ENCODE results near the gene STX10.
"Not testable (repeated sequence)": the region's sequence is repeated elsewhere in the genome, so short reads cannot be mapped to it uniquely, and the experiment has no call there.

The STX10 gene, protein sequence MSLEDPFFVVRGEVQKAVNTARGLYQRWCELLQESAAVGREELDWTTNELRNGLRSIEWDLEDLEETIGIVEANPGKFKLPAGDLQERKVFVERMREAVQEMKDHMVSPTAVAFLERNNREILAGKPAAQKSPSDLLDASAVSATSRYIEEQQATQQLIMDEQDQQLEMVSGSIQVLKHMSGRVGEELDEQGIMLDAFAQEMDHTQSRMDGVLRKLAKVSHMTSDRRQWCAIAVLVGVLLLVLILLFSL

DNA sequence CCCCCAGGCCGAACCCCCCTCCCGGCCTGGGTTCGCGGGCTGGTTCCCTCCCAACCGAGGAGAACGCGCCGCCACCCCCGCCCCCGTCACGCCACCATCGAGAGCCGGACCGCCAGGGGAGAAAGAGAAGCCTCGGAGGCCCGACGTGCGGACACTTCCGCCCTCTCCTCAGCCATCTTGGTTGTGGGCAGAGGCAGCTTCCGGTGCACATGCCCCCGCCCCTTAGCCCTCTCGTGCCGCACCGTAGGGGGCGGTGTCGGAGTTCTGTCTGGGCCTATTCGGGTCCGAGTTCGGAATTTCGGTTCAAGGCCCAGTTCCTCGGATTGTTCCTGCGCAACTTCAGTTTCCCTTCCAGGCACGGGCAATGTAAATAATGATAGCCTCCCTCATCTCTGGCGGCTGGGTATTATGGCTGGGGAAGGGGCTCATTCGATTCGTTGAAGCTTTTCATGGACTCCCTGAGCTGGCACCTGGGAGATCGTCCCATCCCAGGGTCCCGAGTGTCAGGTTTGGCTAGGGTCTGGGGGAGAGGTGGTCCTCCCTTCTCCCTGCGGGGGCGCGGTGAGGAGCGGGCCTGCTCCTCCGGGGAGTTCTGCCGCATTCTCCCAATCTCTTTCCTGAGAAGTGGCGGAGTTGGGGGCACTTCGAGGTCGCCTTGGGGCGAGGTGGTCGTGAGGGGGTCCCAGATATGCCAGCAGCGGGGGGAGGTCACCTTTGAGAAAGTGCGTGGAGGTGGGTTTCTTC lies at the start of gene STX10, which contains the start of gene IER2:
Gene STX10 (minus strand): TSS at position 189 of the 744 bp plus-strand sequence. CDS start 202 bp downstream, outside the sequence.
Gene IER2 (plus strand): TSS at position 225 of the 744 bp plus-strand sequence. CDS start 2,776 bp downstream, outside the sequence.
- DNase-seq = peak; percentile 95

DNA sequence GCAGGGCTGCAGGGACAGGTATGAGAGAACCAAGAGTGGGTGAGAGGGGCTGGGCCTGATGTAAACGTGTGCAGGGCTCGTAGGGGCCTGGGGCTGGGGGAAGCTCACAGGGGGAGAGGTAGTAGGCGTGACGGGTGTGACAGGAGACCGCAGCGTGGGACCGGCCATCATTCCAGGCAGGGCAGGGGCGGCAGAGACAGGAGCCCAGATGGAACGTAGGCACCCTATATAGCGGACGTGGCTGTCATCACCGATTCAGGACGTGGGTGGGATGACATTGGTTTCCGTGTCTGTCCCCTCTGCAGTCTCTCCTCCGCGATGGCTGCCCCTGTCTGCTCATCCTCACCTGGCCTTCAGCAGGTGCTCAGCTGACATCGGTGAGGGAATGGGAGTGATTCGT lies 48.5 kb upstream of the STX10 start:
- DNase-seq = no peak

DNA sequence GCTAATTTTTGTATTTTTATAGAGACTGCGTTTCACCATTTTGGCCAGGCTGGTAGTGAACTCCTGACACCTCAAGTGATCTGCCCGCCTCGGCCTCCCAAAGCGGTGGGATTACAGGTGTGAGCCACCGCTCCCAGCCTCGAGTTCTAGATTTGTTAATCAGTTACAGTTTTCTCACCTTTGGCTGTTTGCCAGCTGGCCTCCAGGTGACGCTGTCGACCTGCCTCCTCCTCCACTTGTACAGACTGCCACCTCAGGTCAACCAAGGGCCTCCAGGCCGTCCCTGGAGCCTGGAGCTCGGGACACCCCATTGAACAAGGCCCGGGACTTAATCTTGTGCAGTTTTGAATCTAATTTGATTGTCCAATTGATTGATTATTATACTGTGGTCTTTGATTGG lies 45.5 kb upstream of the STX10 start:
- no peak for DNase-seq

DNA sequence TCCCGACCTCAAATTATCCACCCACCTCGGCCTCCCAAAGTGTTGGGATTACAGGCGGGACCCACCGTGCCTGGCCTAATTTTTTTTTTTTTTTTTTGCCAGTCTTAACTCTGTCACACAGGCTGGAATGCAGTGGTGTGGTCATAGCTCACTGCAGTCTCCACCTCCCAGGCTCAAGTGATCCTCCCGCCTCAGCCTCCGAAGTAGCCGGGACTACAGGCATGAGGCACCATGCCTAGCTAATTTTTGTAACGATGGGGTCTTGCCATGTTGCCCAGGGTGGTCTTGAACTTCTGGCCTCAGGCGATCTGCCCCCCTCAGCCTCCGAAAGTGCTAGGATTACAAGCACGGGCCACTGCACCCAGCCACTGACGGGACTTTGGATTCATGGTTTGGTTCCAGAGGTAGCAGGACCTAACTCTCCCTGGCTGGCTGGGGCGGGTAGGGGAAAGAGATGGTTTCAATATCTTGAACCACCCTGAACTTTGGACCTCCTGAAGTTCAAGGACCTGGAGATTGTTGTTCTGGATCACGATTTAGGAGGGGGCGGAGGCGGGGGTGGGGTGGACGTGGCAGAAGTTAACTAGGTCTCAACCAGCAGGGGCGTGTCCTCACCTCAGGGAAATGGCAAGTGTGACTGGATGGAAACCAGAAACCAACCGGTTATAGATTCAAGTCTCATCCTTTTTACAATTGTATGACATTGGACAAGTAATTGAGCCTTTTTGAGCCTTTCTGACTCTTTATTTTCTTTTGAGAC lies 40.8 kb upstream of the STX10 start:
- DNase-seq = no peak

DNA sequence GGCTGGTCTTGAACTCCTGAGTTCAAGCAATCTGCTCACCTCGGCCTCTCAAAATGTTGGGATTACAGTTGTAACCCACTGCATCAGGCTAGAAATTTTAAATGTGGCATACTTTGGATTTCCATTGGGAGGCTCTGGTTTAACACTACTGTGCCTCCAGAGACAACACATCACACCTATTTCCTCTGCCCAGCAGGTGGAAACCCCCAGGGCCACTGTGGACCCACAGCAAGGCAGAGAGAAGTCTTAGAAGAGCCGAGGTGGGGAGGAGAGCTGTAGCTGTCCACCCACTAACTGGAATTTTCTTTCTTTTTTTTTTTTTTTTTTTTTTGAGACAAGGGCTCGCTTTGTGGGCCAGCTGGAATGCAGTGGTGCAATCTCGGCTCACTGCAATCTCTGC lies 39.4 kb upstream of the STX10 start:
- DNase-seq = no peak

DNA sequence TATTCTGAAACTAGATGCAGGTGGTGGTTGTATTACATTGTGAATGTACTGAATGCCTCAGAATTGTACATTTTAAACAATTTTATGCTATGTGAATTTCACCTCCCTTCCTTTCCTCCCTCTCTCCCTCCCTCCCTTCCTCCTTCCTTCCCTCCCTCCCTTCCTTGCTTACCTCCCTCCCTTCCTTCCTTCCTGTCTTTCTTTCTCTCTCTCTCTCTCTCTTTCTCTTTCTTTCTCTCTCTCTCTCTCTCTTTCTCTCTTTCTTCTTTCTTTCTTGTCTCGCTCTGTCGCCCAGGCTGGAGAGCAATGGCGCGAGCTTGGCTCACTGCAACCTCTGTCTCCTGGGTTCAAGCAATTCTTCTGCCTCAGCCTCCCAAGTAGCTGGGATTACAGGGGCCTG lies 37.2 kb upstream of the STX10 start:
- no peak for DNase-seq

DNA sequence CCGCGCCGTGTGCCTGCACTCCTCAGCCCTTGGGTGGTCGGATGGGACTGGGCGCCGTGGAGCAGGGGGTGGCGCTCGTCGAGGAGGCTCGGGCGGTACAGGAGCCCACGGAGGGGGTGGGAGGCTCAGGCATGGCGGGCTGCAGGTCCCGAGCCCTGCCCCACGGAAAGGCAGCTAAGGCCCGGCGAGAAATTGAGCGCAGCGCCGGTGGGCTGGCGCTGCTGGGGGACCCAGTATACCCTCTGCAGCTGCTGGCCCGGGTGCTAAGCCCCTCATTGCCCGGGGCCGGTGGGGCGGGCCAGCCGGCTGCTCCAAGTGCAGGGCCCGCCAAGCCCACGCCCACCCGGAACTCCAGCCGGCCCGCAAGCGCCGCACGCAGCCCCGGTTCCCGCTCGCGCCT lies 36.5 kb upstream of the STX10 start:
- DNase-seq = not testable (repeated sequence)

DNA sequence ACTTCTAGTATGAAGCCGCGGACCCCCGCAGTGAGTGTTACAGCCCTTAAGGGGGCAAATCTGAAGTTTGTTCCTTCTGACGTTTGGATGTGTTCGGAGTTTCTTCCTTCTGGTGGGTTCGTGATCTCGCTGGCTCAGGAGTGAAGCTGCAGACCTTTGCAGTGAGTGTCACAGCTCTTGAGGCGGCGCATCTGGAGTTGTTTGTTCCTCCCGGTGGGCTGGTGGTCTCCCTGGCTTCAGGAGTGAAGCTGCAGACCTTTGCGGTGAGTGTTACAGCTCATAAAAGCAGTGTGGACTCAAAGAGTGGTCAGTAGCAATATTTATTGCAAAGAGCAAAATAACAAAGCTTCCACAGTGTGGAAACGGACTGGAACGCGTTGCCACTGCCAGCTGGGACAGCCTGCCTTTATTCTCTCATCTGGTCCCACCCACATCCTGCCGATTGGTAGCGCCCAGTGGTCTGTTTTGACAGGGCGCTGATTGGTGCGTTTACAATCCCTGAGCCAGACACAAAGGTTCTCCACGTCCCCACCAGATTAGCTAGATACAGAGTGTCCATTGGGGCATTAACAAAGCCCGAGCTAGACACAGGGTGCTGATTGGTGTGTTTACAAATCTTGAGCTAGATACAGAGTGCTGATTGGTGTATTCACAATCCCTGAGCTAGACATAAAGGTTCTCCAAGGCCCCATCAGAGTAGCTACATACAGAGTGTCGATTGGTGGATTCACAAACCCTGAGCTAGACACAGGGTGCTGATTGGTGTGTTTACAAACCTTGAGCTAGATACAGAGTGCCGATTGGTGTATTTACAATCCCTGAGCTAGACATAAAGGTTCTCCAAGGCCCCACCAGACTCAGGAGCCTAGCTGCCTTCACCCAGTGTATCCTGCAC lies 35.8 kb upstream of the STX10 start:
- not testable (repeated sequence) for DNase-seq

DNA sequence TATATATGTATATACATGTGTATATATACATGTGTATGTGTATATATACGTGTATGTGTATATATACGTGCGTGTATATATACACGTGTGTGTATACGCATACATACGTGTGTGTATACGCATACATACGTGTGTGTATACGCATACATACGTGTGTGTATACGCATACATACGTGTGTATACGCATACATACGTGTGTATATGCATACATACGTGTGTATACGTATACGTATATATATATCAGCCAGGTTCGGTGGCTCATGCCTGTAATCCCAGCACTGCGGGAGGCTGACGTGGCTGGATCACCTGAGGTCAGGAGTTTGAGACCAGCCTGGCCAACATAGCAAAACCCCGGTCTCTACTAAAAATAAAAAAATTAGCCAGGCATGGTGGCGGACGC lies 34.8 kb upstream of the STX10 start:
- not testable (repeated sequence) for DNase-seq

DNA sequence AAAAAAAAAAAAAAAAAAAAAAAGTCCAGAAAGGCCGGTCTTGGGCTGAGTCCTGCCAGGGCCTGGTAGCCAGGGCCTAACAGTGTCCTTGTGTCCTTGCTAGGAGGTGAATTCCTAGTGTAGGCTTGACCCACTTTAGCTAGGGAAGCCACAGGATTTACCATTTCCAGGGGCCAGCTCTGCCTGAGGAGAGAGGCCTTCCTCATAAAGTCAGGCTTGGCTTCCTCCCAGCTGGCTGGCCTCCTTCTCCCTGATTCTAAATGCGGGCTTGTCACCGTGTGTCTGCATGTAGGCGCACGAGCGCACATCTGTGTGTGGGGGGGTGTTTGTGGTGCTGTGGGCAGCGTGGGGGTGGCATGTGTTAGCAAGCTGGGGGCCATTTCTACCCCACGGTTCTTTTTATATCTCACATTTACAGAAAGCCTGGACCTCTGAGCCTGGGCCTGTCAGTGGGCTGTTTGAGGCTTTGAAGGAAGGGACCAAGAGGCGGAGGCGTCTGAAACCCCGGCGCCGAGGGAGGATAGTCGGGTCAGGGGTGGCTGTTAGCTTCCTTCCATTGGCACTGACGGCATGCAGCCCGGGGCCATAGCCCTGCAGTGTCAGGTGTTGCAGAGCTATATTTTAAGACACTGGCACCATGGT lies 31.7 kb upstream of the STX10 start:
- DNase-seq = peak; percentile 66

DNA sequence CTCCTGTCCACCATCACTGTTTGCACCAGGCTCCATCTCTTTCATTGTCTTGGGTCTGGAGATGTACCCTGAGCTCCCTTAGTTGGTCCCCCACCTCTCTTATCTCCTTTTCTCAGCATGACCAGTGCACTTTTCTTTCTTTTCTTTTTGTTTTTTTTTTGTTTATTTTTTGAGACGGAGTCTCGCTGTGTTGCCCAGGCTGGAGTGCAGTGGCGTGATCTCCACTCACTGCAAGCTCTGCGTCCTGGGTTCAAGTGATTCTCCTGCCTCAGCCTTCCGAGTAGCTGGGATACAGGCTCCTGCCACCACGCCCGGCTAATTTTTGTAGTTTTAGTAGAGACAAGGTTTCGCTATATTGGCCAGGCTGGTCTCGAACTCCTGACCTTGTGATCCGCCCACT lies 28.1 kb upstream of the STX10 start:
- DNase-seq = not testable (repeated sequence)

DNA sequence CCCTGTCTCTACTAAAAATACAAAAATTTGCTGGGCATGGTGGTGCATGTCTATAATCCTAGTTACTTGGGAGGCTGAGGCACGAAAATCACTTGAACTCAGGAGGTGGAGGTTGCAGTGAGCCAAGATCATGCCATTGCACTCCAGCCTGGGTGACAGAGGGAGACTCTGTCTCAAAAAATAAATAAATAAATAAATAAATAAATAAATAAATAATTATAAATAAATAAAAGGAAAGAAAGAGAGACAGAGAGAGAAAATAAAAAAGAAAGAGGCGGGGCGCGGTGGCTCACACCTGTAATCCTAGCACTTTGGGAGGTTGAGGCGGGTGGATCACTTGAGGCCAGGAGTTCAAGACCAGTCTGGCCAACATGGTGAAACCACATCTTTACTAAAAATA lies 27.4 kb upstream of the STX10 start:
- DNase-seq = not testable (repeated sequence)

DNA sequence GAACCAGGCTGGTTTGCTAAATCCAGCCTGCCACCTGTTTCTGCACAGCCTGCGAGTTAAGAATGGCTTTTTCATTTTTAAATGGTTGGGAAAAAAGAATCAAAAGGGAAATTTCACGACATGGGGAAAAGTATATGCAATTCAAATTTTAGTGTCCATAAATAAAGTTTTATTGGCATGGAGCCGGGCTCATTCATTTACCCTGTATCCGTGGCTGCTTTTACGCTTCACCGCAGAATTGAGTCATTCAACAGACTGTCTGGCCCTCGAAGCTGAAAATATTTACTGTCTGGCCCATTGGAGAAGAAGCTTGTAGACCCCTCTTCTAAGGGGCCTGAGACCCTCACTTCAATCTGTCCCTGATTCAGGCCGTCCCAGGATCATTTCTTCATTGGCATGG lies 26.2 kb upstream of the STX10 start:
- DNase-seq = no peak

DNA sequence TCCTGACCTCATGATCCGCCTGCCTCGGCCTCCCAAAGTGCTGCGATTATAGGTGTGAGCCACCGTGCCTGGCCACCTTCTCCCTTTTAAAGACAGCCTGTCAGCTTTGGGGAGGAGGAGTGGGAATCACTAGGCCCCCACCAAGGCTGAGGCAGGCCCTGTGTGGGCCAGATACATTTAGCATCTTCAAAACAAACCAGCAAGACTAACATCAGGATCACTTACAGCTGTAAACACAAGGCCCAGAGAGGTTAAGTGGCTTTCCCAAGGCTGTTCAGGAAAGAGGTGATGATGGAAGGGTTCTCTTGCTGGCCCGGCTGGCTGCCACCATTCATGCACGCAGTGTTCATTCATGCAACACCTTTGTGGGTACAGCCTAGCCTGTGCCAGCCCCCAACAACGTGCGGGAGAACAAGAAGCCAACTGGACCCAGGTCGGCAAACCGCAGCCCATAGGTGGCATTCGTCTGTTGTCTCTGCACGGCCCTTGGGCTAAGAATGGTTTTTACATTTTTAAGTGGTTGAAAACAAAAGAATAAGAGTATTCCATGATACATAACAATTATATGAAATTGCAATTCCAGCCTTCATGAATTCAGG lies 23.1 kb upstream of the STX10 start:
- DNase-seq = no peak

DNA sequence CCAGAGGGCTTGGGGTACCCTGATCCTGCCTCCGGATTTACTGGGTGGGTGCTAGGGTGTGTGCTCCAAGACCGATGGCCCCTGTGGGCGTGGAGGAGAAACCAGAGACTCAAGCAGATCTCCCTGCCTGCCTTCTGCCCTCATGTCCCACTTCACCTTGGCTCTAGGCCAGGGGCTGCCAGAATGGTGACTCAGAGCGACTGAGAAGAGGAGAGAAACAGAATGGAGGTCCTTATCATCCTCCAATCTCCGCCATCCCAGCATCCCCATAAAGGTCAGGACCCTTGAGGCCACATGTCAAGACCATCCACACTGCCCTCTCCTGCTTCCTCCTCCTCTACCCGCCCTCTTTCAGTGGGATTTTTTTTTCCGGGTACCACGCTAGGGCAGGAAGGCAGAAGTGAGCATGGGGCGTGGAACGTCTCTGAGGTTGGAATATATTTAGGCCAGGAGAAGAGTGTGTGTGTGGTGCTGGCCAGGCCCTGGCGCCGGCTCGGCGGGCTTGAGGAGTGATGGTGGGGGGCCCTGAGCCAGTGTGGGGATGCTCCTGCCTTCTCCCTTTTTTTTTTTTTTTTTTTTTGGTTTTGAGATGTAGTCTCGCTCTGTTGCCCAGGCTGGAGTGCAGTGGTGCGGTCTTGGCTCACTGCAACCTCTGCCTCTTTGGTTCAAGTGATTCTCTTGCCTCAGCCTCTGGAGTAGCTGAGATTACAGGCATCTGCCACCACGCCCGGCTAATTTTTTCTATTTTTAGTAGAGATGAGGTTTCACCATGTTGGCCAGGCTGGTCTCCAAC lies 22.4 kb upstream of the STX10 start:
- DNase-seq = peak; percentile 91

DNA sequence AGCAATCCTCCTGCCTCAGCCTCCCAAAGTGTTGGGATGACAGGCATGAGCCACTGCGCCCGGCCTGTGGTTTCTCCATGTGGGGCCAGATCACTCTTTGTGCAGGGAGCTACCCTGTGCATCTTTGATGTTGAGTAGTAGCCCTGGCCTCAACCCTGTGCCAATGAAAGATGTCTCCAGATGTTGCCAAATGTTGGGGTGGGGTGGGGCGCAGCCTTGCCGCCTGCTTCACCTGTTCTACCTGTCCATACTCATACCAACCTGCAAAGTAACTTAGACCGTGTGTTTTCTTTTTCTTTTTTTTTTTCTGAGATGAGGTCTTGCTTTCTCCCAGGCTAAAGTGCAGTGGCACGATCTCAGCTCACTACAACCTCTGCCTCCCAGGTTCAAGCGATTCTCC lies 21.0 kb upstream of the STX10 start:
- no peak for DNase-seq

DNA sequence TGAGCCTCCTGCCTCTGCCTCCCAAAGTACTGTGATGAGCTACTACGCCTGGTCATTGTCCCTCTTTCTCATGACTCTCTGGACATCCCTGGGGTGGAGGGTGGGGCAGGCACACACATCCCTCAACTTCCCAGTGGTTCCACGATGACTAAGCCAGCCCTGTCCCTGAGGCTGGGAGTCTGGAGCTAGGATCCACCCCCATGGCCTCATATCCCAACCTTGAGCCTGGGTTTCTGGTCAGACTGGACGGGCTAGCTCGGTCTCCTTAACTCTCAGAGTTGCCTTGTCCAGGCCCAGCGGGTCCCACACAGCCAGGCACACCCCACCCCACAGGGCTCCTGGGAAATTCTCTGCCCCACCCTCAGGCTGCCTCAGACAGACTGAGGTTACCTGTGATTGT lies 19.6 kb upstream of the STX10 start:
- DNase-seq = peak; percentile 61

DNA sequence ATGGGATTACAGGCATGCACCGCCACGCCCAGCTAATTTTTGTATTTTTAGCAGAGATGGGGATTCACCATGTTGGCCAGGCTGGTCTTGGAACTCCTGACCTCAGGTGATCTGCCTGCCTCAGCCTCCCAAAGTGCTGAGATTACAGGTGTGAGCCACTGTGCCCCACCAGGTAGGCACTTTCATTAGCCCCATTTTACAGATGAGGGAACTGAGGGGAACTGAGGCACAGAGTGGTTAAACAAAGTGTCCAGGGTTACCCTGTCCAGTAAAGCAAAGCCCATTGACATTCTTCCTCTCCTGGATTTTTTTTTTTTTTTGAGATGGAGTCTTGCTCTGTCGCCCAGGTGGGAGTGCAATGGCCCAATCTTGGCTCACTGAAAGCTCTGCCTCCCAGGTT lies 16.0 kb upstream of the STX10 start:
- DNase-seq = not testable (repeated sequence)

DNA sequence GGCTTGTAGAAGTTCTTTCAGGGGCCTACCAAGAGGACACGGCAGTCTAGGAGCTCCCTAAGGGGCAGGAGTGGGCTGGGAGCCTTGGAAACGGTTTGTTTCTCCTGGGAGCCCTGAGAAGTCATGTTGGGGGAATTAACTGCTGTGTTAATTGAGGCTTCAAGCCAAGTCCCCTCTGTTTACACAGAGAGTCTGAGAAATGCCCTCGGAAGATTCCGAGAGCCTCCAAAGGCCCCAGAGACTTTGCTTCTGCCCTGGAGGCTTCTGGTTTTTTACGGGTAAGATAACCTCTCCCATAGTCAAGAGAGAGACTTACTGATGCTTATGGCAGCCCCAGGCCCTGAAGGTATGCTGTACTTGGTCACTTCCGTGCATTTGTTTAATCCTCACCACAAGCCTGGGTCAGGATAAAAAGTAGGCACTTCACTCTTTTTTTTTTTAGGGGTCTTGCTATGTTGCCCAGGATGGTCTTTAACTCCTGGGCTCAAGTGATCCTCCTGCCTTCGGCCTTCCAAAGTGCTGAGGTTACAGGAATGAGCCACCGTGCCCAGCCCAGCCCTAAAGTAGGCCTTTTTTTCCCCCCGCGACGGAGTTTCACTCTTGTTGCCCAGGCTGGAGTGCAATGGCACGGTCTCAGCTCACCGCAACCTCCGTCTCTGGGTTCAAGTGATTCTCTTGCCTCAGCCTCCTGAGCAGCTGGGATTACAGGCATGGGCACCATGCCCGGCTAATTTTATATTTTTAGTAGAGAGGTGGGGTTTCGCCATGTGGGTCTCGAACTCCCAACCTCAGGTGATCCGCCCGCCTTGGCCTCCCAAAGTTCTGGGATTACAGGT lies 15.2 kb upstream of the STX10 start:
- DNase-seq = peak; percentile 34
